HCT116 (cell line): ENCODE results near the gene SPINK14. TPM values are rescaled to one million over a fixed set of nuclear protein-coding genes. Genes with fewer than 3 reads are reported as not detected.

Experiments used
- ATAC-seq: fragments of 200-7000 bp; cut with Tn5 transposase; 2 replicates; pipeline ENCODE4 v1.9.1; 2020; ENCODE audit warnings: mild to moderate bottlenecking, moderate library complexity
- BruUV-seq: library from RNA; stranded (reverse); fragments of 400-500 nt; replicated peaks from 2 replicates; lab custom pipeline; 2021; lab: Mats Ljungman, UMichigan
- CTCF ChIA-PET: fragments of 300-600 bp; sonication (Branson Sonifier 250); formaldehyde crosslinking; loops from one replicate; lab custom pipeline; 2021; ENCODE audit warnings: antibody characterized with exemption; lab: Charles Lee
- POLR2A ChIA-PET: fragments of 300-600, 350-600 bp; sonication (Branson Sonifier 250); formaldehyde crosslinking; loops from one replicate; lab custom pipeline; 2021; ENCODE audit warnings: antibody characterized with exemption; lab: Charles Lee
- RAD21 ChIA-PET, 2 experiments: fragments of 300-600 bp; sonication (Branson Sonifier 250); formaldehyde crosslinking; loops; one replicate each; lab custom pipeline; 2023; ENCODE audit warnings: low total read pairs in 2 of 2; ENCODE audit not compliant: uncharacterized antibody in 2 of 2, unreplicated experiment in 2 of 2, low non-redundant PET in 1 of 2; lab: Charles Lee
- DNase-seq: peaks from one replicate; pipeline ENCODE4 v3.0.0-alpha.2; 2010; ENCODE audit warnings: low read depth, low spot score
- H2AFZ ChIP-seq: fragments of 200-600 bp; shearing (Covaris generic), sonication (generic); 2 replicates; pipeline ENCODE4 v1.6.1; 2017; ENCODE audit warnings: low read depth, mixed run types, mixed read lengths, antibody characterized with exemption, low read length; ENCODE audit not compliant: poor library complexity, severe bottlenecking
- H3K27ac ChIP-seq: 2 replicates; pipeline ENCODE4 v1.5.1; 2012; ENCODE audit warnings: low read depth, low read length
- H3K27me3 ChIP-seq: fragments of 200-600 bp; sonication (generic); 2 replicates; pipeline ENCODE4 v1.6.1; 2016; ENCODE audit warnings: mixed run types, low read length, mixed read lengths; ENCODE audit not compliant: insufficient read depth
- H3K36me3 ChIP-seq, 2 experiments: fragments of 200-500 bp in 1 of 2; fragments of 200-600 bp in 1 of 2; sonication (Bioruptor generic) in 1 of 2; sonication (generic) in 1 of 2; 2 replicates each; pipeline versions ENCODE4 v1.5.1 to v1.6.1; 2014 to 2016; ENCODE audit warnings: low read length in 2 of 2, inconsistent platforms in 1 of 2, mixed read lengths in 1 of 2, mixed run types in 1 of 2; ENCODE audit not compliant: insufficient read depth in 2 of 2, control insufficient read depth in 1 of 2
- H3K4me1 ChIP-seq, 2 experiments: fragments of 200-600 bp in 1 of 2; sonication (generic) in 1 of 2; 2 replicates each; pipeline versions ENCODE4 v1.5.1 to v1.6.1; 2012 to 2017; ENCODE audit warnings: low read length in 2 of 2, inconsistent platforms in 1 of 2, mild to moderate bottlenecking in 1 of 2, mixed read lengths in 1 of 2, mixed run types in 1 of 2, moderate library complexity in 1 of 2; ENCODE audit not compliant: insufficient read depth in 2 of 2, control insufficient read depth in 1 of 2
- H3K4me2 ChIP-seq: fragments of 200-600 bp; sonication (generic); 2 replicates; pipeline ENCODE4 v1.6.1; 2017; ENCODE audit warnings: mixed run types, low read length, mixed read lengths
- H3K4me3 ChIP-seq, 2 experiments: fragments of 200-600 bp in 1 of 2; sonication (generic) in 1 of 2; replicated peaks in 1 of 2; 2 replicates each; pipeline ENCODE4 v1.5.1; 2011 to 2016; ENCODE audit warnings: low read length in 2 of 2, control low read depth in 1 of 2, low read depth in 1 of 2, mild to moderate bottlenecking in 1 of 2, mixed read lengths in 1 of 2, mixed run types in 1 of 2
- H3K79me2 ChIP-seq: fragments of 200-600 bp; sonication (generic); 2 replicates; pipeline ENCODE4 v1.6.1; 2017; ENCODE audit warnings: mild to moderate bottlenecking, mixed run types, low read length, moderate library complexity, mixed read lengths; ENCODE audit not compliant: insufficient read depth
- H3K9ac ChIP-seq: fragments of 200-600 bp; sonication (generic); 2 replicates; pipeline ENCODE4 v1.6.1; 2016; ENCODE audit warnings: low read length, mixed read lengths
- H3K9me2 ChIP-seq: fragments of 200-600 bp; sonication (generic), shearing (Covaris generic); 2 replicates; pipeline ENCODE4 v1.6.1; 2017; ENCODE audit warnings: mixed run types, mild to moderate bottlenecking, moderate library complexity; ENCODE audit not compliant: insufficient read depth
- H3K9me3 ChIP-seq, 2 experiments: fragments of 200-500 bp in 1 of 2; fragments of 200-600 bp in 1 of 2; sonication (Bioruptor generic) in 1 of 2; sonication (generic) in 1 of 2; 2 replicates each; pipeline ENCODE4 v1.6.1; 2014 to 2017; ENCODE audit warnings: low read length in 2 of 2, mixed read lengths in 2 of 2, inconsistent platforms in 1 of 2, low read depth in 1 of 2, mild to moderate bottlenecking in 1 of 2, mixed run types in 1 of 2, moderate library complexity in 1 of 2; ENCODE audit not compliant: control insufficient read depth in 1 of 2, insufficient read depth in 1 of 2
- H4K20me1 ChIP-seq: fragments of 200-600 bp; sonication (generic), shearing (Covaris generic); 2 replicates; pipeline ENCODE4 v1.6.1; 2017; ENCODE audit warnings: mixed run types, mild to moderate bottlenecking, moderate library complexity; ENCODE audit not compliant: insufficient read depth
- CEBPB ChIP-seq: IDR thresholded peaks from 2 replicates; pipeline ENCODE4 v1.6.1; 2012; ENCODE audit warnings: low read depth
- ELF1 ChIP-seq: IDR thresholded peaks from 2 replicates; pipeline ENCODE4 v1.6.1; 2012; ENCODE audit warnings: low read depth, borderline replicate concordance
- FOSL1 ChIP-seq: IDR thresholded peaks from 2 replicates; pipeline ENCODE4 v1.6.1; 2012; ENCODE audit warnings: low read depth
- MAX ChIP-seq: IDR thresholded peaks from 2 replicates; pipeline ENCODE4 v1.6.1; 2012
- POLR2AphosphoS5 ChIP-seq: IDR thresholded peaks from 2 replicates; pipeline ENCODE4 v1.6.1; 2011; ENCODE audit warnings: mild to moderate bottlenecking, low read depth, low read length, moderate library complexity
- RAD21 ChIP-seq: IDR thresholded peaks from 2 replicates; pipeline ENCODE4 v1.6.1; 2012; ENCODE audit warnings: low read depth, mild to moderate bottlenecking
- SIN3A ChIP-seq: IDR thresholded peaks from 2 replicates; pipeline ENCODE4 v1.6.1; 2012; ENCODE audit warnings: low read depth
- SP1 ChIP-seq: IDR thresholded peaks from 2 replicates; pipeline ENCODE4 v1.6.1; 2012; ENCODE audit warnings: low read depth
- TCF7L2 ChIP-seq: IDR thresholded peaks from 2 replicates; pipeline ENCODE4 v1.7.0; 2011; ENCODE audit warnings: borderline replicate concordance, inconsistent platforms; ENCODE audit not compliant: insufficient read depth, insufficient read length; ENCODE audit errors: extremely low read depth
- YY1 ChIP-seq: IDR thresholded peaks from 2 replicates; pipeline ENCODE4 v1.6.1; 2011; ENCODE audit warnings: low read length, low read depth, moderate library complexity, mild to moderate bottlenecking; ENCODE audit not compliant: insufficient replicate concordance; ENCODE audit errors: extremely low read depth
- intact Hi-C: fragments of 100-400 bp; cut with micrococcal nuclease; formaldehyde crosslinking; loops from 2 replicates; pipeline ENCODE4 v1.10.0; 2022
- total RNA-seq: library from RNA; stranded (reverse); gene quantifications from one replicate; pipeline ENCODE4 v1.2.1, GENCODE V29; 2021; ENCODE audit not compliant: unreplicated experiment
- TF ChIP-seq, protein P1 (sequence below): IDR thresholded peaks from 2 replicates; pipeline ENCODE4 v1.6.1; 2012

SPINK14 gene
- total RNA-seq, 1 experiment from 2014 or later: not detected

DNA sequence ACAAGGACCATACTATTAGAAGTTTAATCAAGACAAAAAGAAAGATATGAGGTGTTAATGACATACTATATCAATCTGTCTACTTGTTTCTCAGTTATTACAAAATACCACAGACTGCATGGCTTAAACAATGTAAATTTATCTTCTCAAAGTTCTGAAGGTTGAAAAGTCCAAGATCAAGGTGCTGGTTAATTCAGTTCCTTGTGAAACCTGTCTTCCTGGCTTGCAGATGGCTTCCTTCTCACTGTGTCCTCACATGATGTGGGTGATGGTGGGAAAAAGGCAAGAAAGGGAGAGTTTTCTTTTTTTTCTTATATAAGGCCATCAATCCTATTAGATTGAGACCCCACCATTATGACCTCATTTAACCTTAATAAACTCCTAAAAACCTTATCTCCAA, 15.6 kb upstream of the SPINK14 start (continued):
- TF ChIP-seq MAX (no peak), YY1 (no peak), SP1 (no peak), RAD21 (no peak), POLR2AphosphoS5 (no peak)
- TF ChIP-seq, protein P1, sequence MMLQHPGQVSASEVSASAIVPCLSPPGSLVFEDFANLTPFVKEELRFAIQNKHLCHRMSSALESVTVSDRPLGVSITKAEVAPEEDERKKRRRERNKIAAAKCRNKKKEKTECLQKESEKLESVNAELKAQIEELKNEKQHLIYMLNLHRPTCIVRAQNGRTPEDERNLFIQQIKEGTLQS: no peak

- ChIA-PET RAD21 (no interaction called here), POLR2A (no interaction called here)
Measured at GRCh38 chr5:148156609-148157008, 11.7 kb upstream of the SPINK14 start.

More at GRCh38 chr5:148156609-148157008, 11.7 kb upstream of the SPINK14 start:
- no peaks in the 10 kb centered on the region for H3K4me1 ChIP-seq
- H3K79me2 ChIP-seq: no peaks in the 10 kb centered on the region
- H3K27ac ChIP-seq: no peak overlapping the region
- CTCF ChIA-PET: no interaction called here
- H3K27me3 ChIP-seq: 0 out of 2 replicates have a peak, but pooled peaks cover 2% of the 10 kb centered on the region
- H2AFZ ChIP-seq: no peak overlapping the region
- H3K9me2 ChIP-seq: no peaks in the 10 kb centered on the region
- H3K4me3 ChIP-seq: no peak overlapping the region
- no peaks in the 10 kb centered on the region for H4K20me1 ChIP-seq
- no peak overlapping the region for H3K9ac ChIP-seq
- TF ChIP-seq TCF7L2 (no peak), FOSL1 (no peak), ELF1 (no peak), CEBPB (no peak), SIN3A (no peak), MAX (no peak)
- ATAC-seq: no peak
- H3K36me3 ChIP-seq: no peaks in the 10 kb centered on the region
- H3K9me3 ChIP-seq: no peaks in the 10 kb centered on the region
- no peak overlapping the region for H3K4me2 ChIP-seq
- intact Hi-C loops: no loop called here
- DNase-seq: no peak
- BruUV-seq: no TSS peak
